Right ventricle myocardium inferior (tissue), 1 donor: ENCODE data around the gene BCL7B. TPM values are rescaled to one million over a fixed set of nuclear protein-coding genes. Genes with fewer than 3 reads are reported as not detected.
"Not testable (repeated sequence)": the region's sequence is repeated elsewhere in the genome, so short reads cannot be mapped to it uniquely, and the experiment has no call there.

Experiments used
- ATAC-seq: fragments of 200-7000 bp; cut with Tn5 transposase; one replicate; pipeline ENCODE4 v1.9.1; 2020; ENCODE audit warnings: mild to moderate bottlenecking, moderate library complexity
- DNase-seq: peaks from one replicate; pipeline ENCODE4 v3.0.0; 2021; ENCODE audit errors: missing footprints
- intact Hi-C: fragments of 100-400 bp; cut with DNase I; formaldehyde crosslinking; loops from one replicate; pipeline ENCODE4 v1.11.0; 2022
- total RNA-seq: library from RNA; stranded (reverse); fragmentation: NEBNext Ultra II Directional; extraction: Animal tissue kit (Norgen Biotek cat#: 25700); gene quantifications from one replicate; pipeline ENCODE4 v1.2.1, GENCODE V29; 2021
- donor health status: DM: no; HTN: yes; CAD: no; lungs with severe emphysema.

BCL7B gene
- total RNA-seq, 1 donor from 2014 or later: 71.5 TPM

- DNase-seq: no peak
- ATAC-seq: no peak
- intact Hi-C loops: no loop called here
Measured at GRCh38 chr7:73518470-73518869, 39.0 kb downstream of the BCL7B start.

GRCh38 chr7:73517241-73517995 is 40.1 kb downstream of the BCL7B start:
- ATAC-seq (no peak), DNase-seq (no peak)
- intact Hi-C loops: no loop called here

GRCh38 chr7:73515178-73515577 is 42.3 kb downstream of the BCL7B start:
- ATAC-seq (no peak), DNase-seq (no peak)
- intact Hi-C loops: no loop called here

GRCh38 chr7:73512018-73512780 is 45.3 kb downstream of the BCL7B start:
- intact Hi-C loops: no loop called here
- DNase-seq (no peak), ATAC-seq (no peak)

GRCh38 chr7:73509463-73509862 is 48.0 kb downstream of the BCL7B start:
- DNase-seq: no peak
- no peak for ATAC-seq
- intact Hi-C loops: no loop called here

GRCh38 chr7:73507556-73507955 is 49.9 kb downstream of the BCL7B start:
- intact Hi-C loops: no loop called here
- ATAC-seq: no peak

GRCh38 chr7:73504920-73505319 is 52.6 kb downstream of the BCL7B start:
- intact Hi-C loops: no loop called here
- no peak for ATAC-seq
- DNase-seq: no peak

More at GRCh38 chr7:73507556-73507955, 49.9 kb downstream of the BCL7B start:
- DNase-seq: no peak

- no peak for DNase-seq
- intact Hi-C loops: no loop called here
- no peak for ATAC-seq
Measured at GRCh38 chr7:73504017-73504416, 53.5 kb downstream of the BCL7B start.

GRCh38 chr7:73503229-73503628 is 54.3 kb downstream of the BCL7B start:
- ATAC-seq: no peak
- DNase-seq: no peak
- intact Hi-C loops: no loop called here

- no peak for ATAC-seq
- intact Hi-C loops: no loop called here
Measured at GRCh38 chr7:73496626-73497025, 60.9 kb downstream of the BCL7B start.

GRCh38 chr7:73495507-73495906 is 62.0 kb downstream of the BCL7B start:
- ATAC-seq, DNase-seq, intact Hi-C loops: not testable (repeated sequence)

More at GRCh38 chr7:73496626-73497025, 60.9 kb downstream of the BCL7B start:
- no peak for DNase-seq

- no peak for ATAC-seq
- DNase-seq: no peak
- intact Hi-C loops: no loop called here
Measured at GRCh38 chr7:73489976-73490375, 67.5 kb downstream of the BCL7B start.

GRCh38 chr7:73487486-73487885 is 70.0 kb downstream of the BCL7B start:
- intact Hi-C loops: no loop called here
- no peak for DNase-seq
- no peak for ATAC-seq

Other genes starting within 250 kb of the BCL7B start
- 16.6 TPM for gene NSUN5, start 248.9 kb downstream of the BCL7B start, total RNA-seq
- 0.32 TPM for gene TRIM50, start 229.6 kb downstream of the BCL7B start, total RNA-seq
- gene FKBP6, start 229.5 kb downstream of the BCL7B start, total RNA-seq: not detected
- 0.46 TPM for gene FZD9, start 123.9 kb downstream of the BCL7B start, total RNA-seq
- 40.9 TPM for gene BAZ1B, start 35.4 kb downstream of the BCL7B start, total RNA-seq
- 10.4 TPM for gene TBL2, start 20.9 kb upstream of the BCL7B start, total RNA-seq
- 6.4 TPM for gene MLXIPL, start 66.8 kb upstream of the BCL7B start, total RNA-seq
- gene VPS37D, start 110.1 kb upstream of the BCL7B start, total RNA-seq: 3.0 TPM
- 13.8 TPM for gene DNAJC30, start 125.8 kb upstream of the BCL7B start, total RNA-seq
- gene BUD23, start 125.9 kb upstream of the BCL7B start, total RNA-seq: 81.1 TPM
- gene STX1A, start 162.0 kb upstream of the BCL7B start, total RNA-seq: 1.6 TPM
- gene ABHD11, start 181.1 kb upstream of the BCL7B start, total RNA-seq: 21.5 TPM
- gene CLDN3, start 212.6 kb upstream of the BCL7B start, total RNA-seq: not detected